H9 (cell line): Measurements from ENCODE around the gene UGT1A8. TPM values are rescaled to one million over a fixed set of nuclear protein-coding genes. Genes with fewer than 3 reads are reported as not detected.
"Not testable (repeated sequence)": the region's sequence is repeated elsewhere in the genome, so short reads cannot be mapped to it uniquely, and the experiment has no call there.

Source experiments
- DNase-seq: peaks from one replicate; pipeline ENCODE4 v3.0.0-alpha.2; 2017
- H2AFZ ChIP-seq: one replicate; pipeline ENCODE4 v1.6.1; 2013; ENCODE audit warnings: mild to moderate bottlenecking, low read length, control low read depth, moderate library complexity
- H2AK5ac ChIP-seq: 2 replicates; pipeline ENCODE4 v1.6.1; 2013; ENCODE audit warnings: low read length, control low read depth, mixed read lengths; ENCODE audit not compliant: insufficient read length
- H2BK120ac ChIP-seq: one replicate; pipeline ENCODE4 v1.6.1; 2013; ENCODE audit warnings: low read depth, mild to moderate bottlenecking, low read length, control low read depth, inconsistent platforms; ENCODE audit not compliant: poor library complexity, severe bottlenecking
- H2BK12ac ChIP-seq: 2 replicates; pipeline ENCODE4 v1.6.1; 2013; ENCODE audit warnings: low read length, control low read depth, mixed read lengths, low read depth; ENCODE audit not compliant: insufficient read length
- H2BK15ac ChIP-seq: 2 replicates; pipeline ENCODE4 v1.6.1; 2013; ENCODE audit warnings: low read depth, low read length, control low read depth
- H2BK20ac ChIP-seq: one replicate; pipeline ENCODE4 v1.6.1; 2013; ENCODE audit warnings: low read depth, mild to moderate bottlenecking, low read length, control low read depth, inconsistent platforms; ENCODE audit not compliant: poor library complexity, severe bottlenecking
- H2BK5ac ChIP-seq: 2 replicates; pipeline ENCODE4 v1.6.1; 2013; ENCODE audit warnings: low read length, control low read depth, mixed read lengths; ENCODE audit not compliant: insufficient read length
- H3K14ac ChIP-seq: 2 replicates; pipeline ENCODE4 v1.6.1; 2013; ENCODE audit warnings: low read length, control low read depth; ENCODE audit not compliant: insufficient read depth
- H3K18ac ChIP-seq: 2 replicates; pipeline ENCODE4 v1.6.1; 2013; ENCODE audit warnings: low read depth, mild to moderate bottlenecking, mixed read lengths, low read length, control low read depth; ENCODE audit not compliant: insufficient read length
- H3K23ac ChIP-seq: 2 replicates; pipeline ENCODE4 v1.6.1; 2013; ENCODE audit warnings: low read length, control low read depth, mixed read lengths, low read depth; ENCODE audit not compliant: insufficient read length
- H3K23me2 ChIP-seq: 2 replicates; pipeline ENCODE4 v1.6.1; 2013; ENCODE audit warnings: low read depth, mild to moderate bottlenecking, mixed read lengths, low read length, control low read depth; ENCODE audit not compliant: insufficient read length, poor library complexity, severe bottlenecking
- H3K27ac ChIP-seq: 2 replicates; pipeline ENCODE4 v1.5.1; 2013; ENCODE audit warnings: low read length, control low read depth, mixed read lengths, low read depth; ENCODE audit not compliant: insufficient read length
- H3K27me3 ChIP-seq: 2 replicates; pipeline ENCODE4 v1.6.1; 2013; ENCODE audit warnings: low read length, control low read depth, inconsistent platforms; ENCODE audit not compliant: insufficient read depth
- H3K4ac ChIP-seq: 2 replicates; pipeline ENCODE4 v1.6.1; 2013; ENCODE audit warnings: low read depth, mild to moderate bottlenecking, control low read depth, inconsistent platforms, low read length, moderate library complexity
- H3K4me1 ChIP-seq: 2 replicates; pipeline ENCODE4 v1.6.1; 2013; ENCODE audit warnings: low read length, control low read depth, inconsistent platforms; ENCODE audit not compliant: insufficient read depth
- H3K4me2 ChIP-seq: 2 replicates; pipeline ENCODE4 v1.6.1; 2013; ENCODE audit warnings: low read length, control low read depth, mixed read lengths; ENCODE audit not compliant: insufficient read length, insufficient read depth
- H3K56ac ChIP-seq: 2 replicates; pipeline ENCODE4 v1.6.1; 2013; ENCODE audit warnings: low read depth, mild to moderate bottlenecking, mixed read lengths, low read length, control low read depth; ENCODE audit not compliant: insufficient read length
- H3K79me1 ChIP-seq: 2 replicates; pipeline ENCODE4 v1.6.1; 2013; ENCODE audit warnings: low read depth, mild to moderate bottlenecking, moderate library complexity, low read length, control low read depth, inconsistent platforms; ENCODE audit not compliant: insufficient read depth, poor library complexity, severe bottlenecking
- H3K79me2 ChIP-seq: 2 replicates; pipeline ENCODE4 v1.6.1; 2013; ENCODE audit warnings: low read length, control low read depth, inconsistent platforms; ENCODE audit not compliant: insufficient read depth
- H3K9ac ChIP-seq: 2 replicates; pipeline ENCODE4 v1.6.1; 2013; ENCODE audit warnings: low read length, control low read depth, mixed read lengths; ENCODE audit not compliant: insufficient read length; ENCODE audit errors: extremely low read depth
- H3K9me3 ChIP-seq: one replicate; pipeline ENCODE4 v1.6.1; 2013; ENCODE audit warnings: low read depth, low read length, inconsistent platforms; ENCODE audit not compliant: control insufficient read depth
- H3T11ph ChIP-seq: one replicate; pipeline ENCODE4 v1.6.1; 2013; ENCODE audit warnings: mild to moderate bottlenecking, low read length, control low read depth, inconsistent platforms
- H4K20me1 ChIP-seq: one replicate; pipeline ENCODE4 v1.6.1; 2013; ENCODE audit not compliant: control insufficient read depth, insufficient read length, insufficient read depth
- H4K5ac ChIP-seq: 2 replicates; pipeline ENCODE4 v1.6.1; 2013; ENCODE audit warnings: low read depth, mild to moderate bottlenecking, mixed read lengths, low read length, control low read depth; ENCODE audit not compliant: insufficient read length
- H4K8ac ChIP-seq: replicated peaks from 2 replicates; pipeline ENCODE4 v1.6.1; 2013; ENCODE audit warnings: low read length, control low read depth, mixed read lengths, low read depth; ENCODE audit not compliant: insufficient read length
- H4K91ac ChIP-seq: 2 replicates; pipeline ENCODE4 v1.6.1; 2013; ENCODE audit warnings: low read depth, mild to moderate bottlenecking, moderate library complexity, mixed read lengths, low read length, control low read depth; ENCODE audit not compliant: insufficient read length
- H3K27ac Mint-ChIP-seq, 3 experiments: 2 replicates in 2 of 3; 3 replicates in 1 of 3; pipeline ENCODE4 v1.8.0; 2020 to 2021; ENCODE audit warnings: mixed read lengths in 3 of 3, mild to moderate bottlenecking in 1 of 3, moderate library complexity in 1 of 3
- H3K27me3 Mint-ChIP-seq: 2 replicates; pipeline ENCODE4 v1.8.0; 2021; ENCODE audit warnings: low read depth, mild to moderate bottlenecking, moderate library complexity, mixed read lengths
- H3K36me3 Mint-ChIP-seq, 3 experiments: 2 replicates in 2 of 3; 3 replicates in 1 of 3; pipeline ENCODE4 v1.8.0; 2020 to 2021; ENCODE audit warnings: low read depth in 3 of 3, mixed read lengths in 3 of 3; ENCODE audit not compliant: insufficient read depth in 1 of 3
- H3K4me1 Mint-ChIP-seq, 2 experiments: 2 replicates each; pipeline ENCODE4 v1.8.0; 2020; ENCODE audit warnings: mixed read lengths in 2 of 2
- H3K4me3 Mint-ChIP-seq, 2 experiments: 2 replicates in 1 of 2; 3 replicates in 1 of 2; pipeline ENCODE4 v1.8.0; 2020 to 2021; ENCODE audit warnings: mild to moderate bottlenecking in 2 of 2, mixed read lengths in 2 of 2, moderate library complexity in 1 of 2
- H3K9me3 Mint-ChIP-seq, 2 experiments: 2 replicates in 1 of 2; 3 replicates in 1 of 2; pipeline ENCODE4 v1.8.0; 2020; ENCODE audit warnings: mild to moderate bottlenecking in 2 of 2, mixed read lengths in 2 of 2, moderate library complexity in 1 of 2
- WGBS: extraction: QIAGEN DNeasy Blood & Tissue Kit; methylation state at CpG from one replicate; pipeline ENCODE4 v1.1.7; 2013; ENCODE audit warnings: missing lambda C conversion rate, low lambda C conversion rate, mixed read lengths; ENCODE audit not compliant: insufficient read length; ENCODE audit errors: extremely low coverage; 5-methylcytosine and 5-hydroxymethylcytosine counted together
- total RNA-seq: library from RNA; stranded (reverse); gene quantifications from 2 replicates; pipeline ENCODE4 v1.2.1, GENCODE V29; 2021
- TF ChIP-seq, protein P1 (sequence below): fragments of 200-600 bp; sonication (generic); conservative IDR thresholded peaks from 3 replicates; pipeline ENCODE4 v1.8.0; 2021; ENCODE audit warnings: antibody characterized with exemption, mild to moderate bottlenecking

The UGT1A8 gene
- total RNA-seq, 1 experiment from 2014 or later, result not detected

DNA sequence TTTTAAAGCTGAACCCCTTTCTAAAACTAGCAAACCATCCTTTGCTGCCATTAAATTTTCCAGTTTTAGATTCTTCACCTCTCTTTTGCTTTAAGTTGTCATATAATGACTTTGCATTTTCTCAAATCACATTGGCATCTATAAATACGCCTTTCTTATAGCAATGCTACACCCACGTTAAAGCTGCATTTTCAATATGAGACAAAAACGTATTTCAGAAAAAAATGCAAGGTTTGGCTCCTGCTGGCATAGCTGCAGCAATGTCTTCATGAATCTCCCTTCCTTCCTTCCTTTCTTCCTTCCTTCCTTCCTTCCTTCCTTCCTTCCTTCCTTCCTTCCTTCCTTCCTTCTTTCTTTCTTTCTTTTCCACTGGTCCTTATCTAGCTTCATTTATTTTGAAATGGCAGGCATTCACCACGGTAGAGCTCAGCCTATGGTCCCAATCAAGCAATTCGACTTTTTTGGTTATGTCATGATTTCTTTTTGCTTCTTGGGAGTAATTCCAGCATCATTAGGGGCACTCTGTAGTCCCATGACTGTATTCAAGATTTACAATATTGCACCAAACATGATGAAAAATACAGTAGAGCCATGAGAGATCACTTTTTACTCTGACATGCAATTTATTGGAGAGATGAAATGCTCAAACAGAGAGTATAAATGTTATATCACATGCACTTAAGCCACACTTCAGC is 10.0 kb downstream of the UGT1A8 start:
- Mint-ChIP-seq H3K27ac (no peak overlapping the region), H3K36me3 (no peaks in the 10 kb centered on the region), H3K27me3 (peaks cover 27% of the 10 kb centered on the region), H3K9me3 (peaks cover 8 to 25% of the 10 kb centered on the region in 2 experiments), H3K4me3 (no peak overlapping the region), H3K4me1 (no peaks in the 10 kb centered on the region)
- Histone ChIP-seq H2BK15ac (no peak overlapping the region), H3K27ac (no peak overlapping the region), H3K4ac (no peak overlapping the region), H3K4me1 (no peaks in the 10 kb centered on the region), H2BK12ac (no peak overlapping the region), H3K79me1 (no peaks in the 10 kb centered on the region), H4K20me1 (no peaks in the 10 kb centered on the region), H3K56ac (no peak overlapping the region), H2AFZ (no peak overlapping the region), H3K4me2 (no peak overlapping the region), H4K91ac (no peak overlapping the region), H2AK5ac (no peak overlapping the region), H2BK20ac (no peak overlapping the region), H4K8ac (no peak overlapping the region), H3K23ac (no peak overlapping the region), H4K5ac (no peak overlapping the region), H3K9me3 (no peaks in the 10 kb centered on the region), H3K9ac (no peak overlapping the region), H3K23me2 (no peaks in the 10 kb centered on the region), H3T11ph (no peak overlapping the region), H3K14ac (no peak overlapping the region), H2BK5ac (no peak overlapping the region), H3K79me2 (no peaks in the 10 kb centered on the region), H3K27me3 (no peaks in the 10 kb centered on the region), H3K18ac (no peak overlapping the region), H2BK120ac (no peak overlapping the region)
- no CpG with 5 or more reads among the region's 5 CpGs for WGBS
- TF ChIP-seq, protein P1, sequence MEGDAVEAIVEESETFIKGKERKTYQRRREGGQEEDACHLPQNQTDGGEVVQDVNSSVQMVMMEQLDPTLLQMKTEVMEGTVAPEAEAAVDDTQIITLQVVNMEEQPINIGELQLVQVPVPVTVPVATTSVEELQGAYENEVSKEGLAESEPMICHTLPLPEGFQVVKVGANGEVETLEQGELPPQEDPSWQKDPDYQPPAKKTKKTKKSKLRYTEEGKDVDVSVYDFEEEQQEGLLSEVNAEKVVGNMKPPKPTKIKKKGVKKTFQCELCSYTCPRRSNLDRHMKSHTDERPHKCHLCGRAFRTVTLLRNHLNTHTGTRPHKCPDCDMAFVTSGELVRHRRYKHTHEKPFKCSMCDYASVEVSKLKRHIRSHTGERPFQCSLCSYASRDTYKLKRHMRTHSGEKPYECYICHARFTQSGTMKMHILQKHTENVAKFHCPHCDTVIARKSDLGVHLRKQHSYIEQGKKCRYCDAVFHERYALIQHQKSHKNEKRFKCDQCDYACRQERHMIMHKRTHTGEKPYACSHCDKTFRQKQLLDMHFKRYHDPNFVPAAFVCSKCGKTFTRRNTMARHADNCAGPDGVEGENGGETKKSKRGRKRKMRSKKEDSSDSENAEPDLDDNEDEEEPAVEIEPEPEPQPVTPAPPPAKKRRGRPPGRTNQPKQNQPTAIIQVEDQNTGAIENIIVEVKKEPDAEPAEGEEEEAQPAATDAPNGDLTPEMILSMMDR, result no peak
- no peak for DNase-seq

DNA sequence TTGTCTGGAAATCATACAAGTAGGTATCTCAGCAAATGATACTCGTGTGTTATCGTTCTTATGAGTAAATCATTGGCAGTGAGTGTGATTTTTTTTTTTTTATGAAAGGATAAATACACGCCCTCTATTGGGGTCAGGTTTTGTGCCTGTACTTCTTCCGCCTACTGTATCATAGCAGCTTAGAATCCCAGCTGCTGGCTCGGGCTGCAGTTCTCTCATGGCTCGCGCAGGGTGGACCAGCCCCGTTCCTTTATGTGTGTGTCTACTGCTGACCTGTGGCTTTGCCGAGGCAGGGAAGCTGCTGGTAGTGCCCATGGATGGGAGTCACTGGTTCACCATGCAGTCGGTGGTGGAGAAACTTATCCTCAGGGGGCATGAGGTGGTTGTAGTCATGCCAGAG is 18.9 kb downstream of the UGT1A8 start, which contains the start of gene UGT1A10:
Gene UGT1A10 (plus strand): TSS at position 143 of the 400 bp plus-strand sequence. CDS start 75 bp downstream, at position 218.
- not testable (repeated sequence) for H3K36me3 Mint-ChIP-seq, H3K14ac ChIP-seq, H3K4ac ChIP-seq, H3K4me1 ChIP-seq, H3K56ac ChIP-seq, H2AFZ ChIP-seq, H3K4me2 ChIP-seq, H4K20me1 ChIP-seq, H3K9me3 ChIP-seq, H2BK5ac ChIP-seq, H4K91ac ChIP-seq, H3K79me2 ChIP-seq, H4K5ac ChIP-seq, H3K4me1 Mint-ChIP-seq, H2BK12ac ChIP-seq, H3K4me3 Mint-ChIP-seq, H3K27ac Mint-ChIP-seq, H3K79me1 ChIP-seq, H3T11ph ChIP-seq, H2BK20ac ChIP-seq, H2AK5ac ChIP-seq, H2BK15ac ChIP-seq, H4K8ac ChIP-seq, H3K27me3 ChIP-seq, H3K18ac ChIP-seq, H3K27ac ChIP-seq, H2BK120ac ChIP-seq, H3K23ac ChIP-seq, H3K9ac ChIP-seq, H3K23me2 ChIP-seq, DNase-seq
- H3K27me3 Mint-ChIP-seq, result peaks cover 19% of the 10 kb centered on the region
- H3K9me3 Mint-ChIP-seq, result peaks cover 2 to 12% of the 10 kb centered on the region in 2 experiments; a peak in 4 of 5 replicates
- WGBS, result no CpG with 5 or more reads among the region's 10 CpGs
